Measurements from ENCODE around the gene ECHS1.

GRCh38 chr10:133324857-133325260, 48.3 kb downstream of the ECHS1 start:
- TF ChIP-seq CTCF (IDR thresholded peaks at IDR 0.05) (no peak), ZFX (IDR thresholded peaks at IDR 0.05; ENCODE audit: borderline replicate concordance) (no peak)

All from 22Rv1 (cell line).